Coronary artery (tissue), 2 donors: ENCODE results near the gene TRANK1.
"Not testable (repeated sequence)": the region's sequence is repeated elsewhere in the genome, so short reads cannot be mapped to it uniquely, and the experiment has no call there.

ENCODE experiments used
- DNase-seq: peaks from one replicate; pipeline ENCODE4 v3.0.0-alpha.2; 2017; ENCODE audit warnings: low spot score
- H3K27ac ChIP-seq, 2 donors: fragments of 200-600 bp; sonication (generic); one replicate each; pipeline ENCODE4 v1.5.1; 2016 to 2019
- H3K4me3 ChIP-seq: fragments of 200-600 bp; sonication (generic); 2 replicates; pipeline ENCODE4 v1.5.1; 2016; ENCODE audit warnings: mild to moderate bottlenecking, moderate library complexity
- TF ChIP-seq, protein P1 (sequence below): fragments of 200-600 bp; sonication (generic); IDR thresholded peaks from one replicate; pipeline ENCODE4 v1.5.1; 2019; ENCODE audit warnings: antibody characterized with exemption

The TRANK1 gene

GRCh38 chr3:36942638-36943248, 2.1 kb downstream of the TRANK1 start:
- DNase-seq: no peak
- H3K4me3 ChIP-seq: no peak overlapping the region

GRCh38 chr3:36941658-36942057, 3.2 kb downstream of the TRANK1 start:
- H3K4me3 ChIP-seq: peak overlapping the region; percentile 39
- DNase-seq: no peak
- TF ChIP-seq, protein P1, sequence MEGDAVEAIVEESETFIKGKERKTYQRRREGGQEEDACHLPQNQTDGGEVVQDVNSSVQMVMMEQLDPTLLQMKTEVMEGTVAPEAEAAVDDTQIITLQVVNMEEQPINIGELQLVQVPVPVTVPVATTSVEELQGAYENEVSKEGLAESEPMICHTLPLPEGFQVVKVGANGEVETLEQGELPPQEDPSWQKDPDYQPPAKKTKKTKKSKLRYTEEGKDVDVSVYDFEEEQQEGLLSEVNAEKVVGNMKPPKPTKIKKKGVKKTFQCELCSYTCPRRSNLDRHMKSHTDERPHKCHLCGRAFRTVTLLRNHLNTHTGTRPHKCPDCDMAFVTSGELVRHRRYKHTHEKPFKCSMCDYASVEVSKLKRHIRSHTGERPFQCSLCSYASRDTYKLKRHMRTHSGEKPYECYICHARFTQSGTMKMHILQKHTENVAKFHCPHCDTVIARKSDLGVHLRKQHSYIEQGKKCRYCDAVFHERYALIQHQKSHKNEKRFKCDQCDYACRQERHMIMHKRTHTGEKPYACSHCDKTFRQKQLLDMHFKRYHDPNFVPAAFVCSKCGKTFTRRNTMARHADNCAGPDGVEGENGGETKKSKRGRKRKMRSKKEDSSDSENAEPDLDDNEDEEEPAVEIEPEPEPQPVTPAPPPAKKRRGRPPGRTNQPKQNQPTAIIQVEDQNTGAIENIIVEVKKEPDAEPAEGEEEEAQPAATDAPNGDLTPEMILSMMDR: no peak
- peak overlapping the region in 1 of 2 donors; percentile 47 for H3K27ac ChIP-seq

More at GRCh38 chr3:36942638-36943248, 2.1 kb downstream of the TRANK1 start:
- no peak overlapping the region for H3K27ac ChIP-seq
- TF ChIP-seq, protein P1: no peak

- H3K27ac ChIP-seq: peak overlapping the region in 1 of 2 donors; percentile 47
- DNase-seq: no peak
- TF ChIP-seq, protein P1: no peak
Observed at GRCh38 chr3:36941162-36941561, 3.7 kb downstream of the TRANK1 start.

DNA sequence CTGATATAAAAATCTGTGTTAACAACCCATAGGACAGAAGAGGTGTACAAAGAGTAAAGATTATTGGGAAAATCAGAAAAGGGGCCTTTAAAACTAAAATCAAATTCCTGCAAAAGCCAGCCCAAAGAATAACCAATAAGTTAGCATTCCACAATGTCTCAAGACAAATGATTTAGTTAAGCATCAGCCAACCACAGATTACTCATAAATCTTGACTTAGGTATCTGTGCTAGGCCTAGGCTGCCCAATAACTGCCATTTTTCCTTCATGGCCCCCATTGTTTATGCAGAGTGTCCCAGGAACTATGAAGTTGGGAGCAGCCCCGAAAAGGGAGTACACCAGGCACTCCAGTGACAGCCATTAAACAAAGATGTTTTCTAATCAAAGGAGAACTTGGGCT, 7.4 kb downstream of the TRANK1 start:
- H3K4me3 ChIP-seq: no peak overlapping the region
- TF ChIP-seq, protein P1: no peak
- no peak for DNase-seq
- no peak overlapping the region for H3K27ac ChIP-seq

More at GRCh38 chr3:36941162-36941561, 3.7 kb downstream of the TRANK1 start:
- H3K4me3 ChIP-seq: peak overlapping the region; percentile 39

DNA sequence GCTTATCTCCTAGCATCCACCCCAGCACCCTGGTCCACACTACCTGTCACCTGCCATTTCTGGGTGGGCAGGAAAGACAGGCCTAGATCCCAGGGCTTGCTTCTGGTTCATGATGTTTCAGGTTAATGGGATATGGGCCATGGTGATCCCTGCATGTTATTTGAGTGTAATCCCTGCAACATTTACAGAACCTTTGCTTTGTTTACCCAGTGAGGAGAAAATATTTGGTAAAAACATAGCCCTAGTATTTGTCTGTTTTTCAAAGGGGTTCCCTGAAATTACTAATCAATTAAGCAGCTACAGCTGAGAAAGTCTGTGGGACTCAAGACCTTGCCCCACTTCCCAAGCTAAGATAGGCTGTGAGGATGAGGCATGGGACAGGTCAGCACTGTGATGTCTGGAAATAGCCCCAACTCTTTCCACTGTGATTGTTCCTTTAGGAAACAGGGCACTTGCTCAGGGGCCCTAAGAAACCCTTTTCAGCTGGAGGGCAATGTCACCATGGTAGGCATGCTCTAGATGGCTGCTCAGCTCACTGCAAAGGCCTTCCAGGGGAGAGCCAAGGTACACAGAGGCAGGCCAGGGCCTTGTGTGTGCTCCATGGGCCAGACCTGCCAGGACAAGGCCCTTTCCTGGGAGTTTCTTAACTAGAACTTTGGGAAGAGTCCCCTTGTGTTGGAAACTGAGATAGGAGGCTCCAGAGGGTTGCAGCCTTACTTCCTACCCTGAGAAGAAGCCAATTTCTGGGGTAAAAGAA, 11.1 kb downstream of the TRANK1 start:
- TF ChIP-seq, protein P1: no peak
- DNase-seq: no peak
- no peak overlapping the region for H3K27ac ChIP-seq
- no peak overlapping the region for H3K4me3 ChIP-seq

GRCh38 chr3:36931424-36931823, 13.4 kb downstream of the TRANK1 start:
- not testable (repeated sequence) for H3K4me3 ChIP-seq, H3K27ac ChIP-seq, DNase-seq

- no peak for DNase-seq
- no peak overlapping the region for H3K27ac ChIP-seq
- TF ChIP-seq, protein P1: no peak
- no peak overlapping the region for H3K4me3 ChIP-seq
Observed at GRCh38 chr3:36928220-36928619, 16.6 kb downstream of the TRANK1 start.
